A549 (cell line): ENCODE measurements around the gene VSTM4. TPM values are rescaled to one million over a fixed set of nuclear protein-coding genes. Genes with fewer than 3 reads are reported as not detected.

Experiments used
- ATAC-seq, 2 experiments: fragments of 200-7000 bp in 1 of 2; fragments of >200 bp in 1 of 2; cut with Nextera tagmentation in 1 of 2; cut with Tn5 transposase in 1 of 2; 3 replicates each; pipeline versions ENCODE4 v1.8.0 to v1.9.1; 2018 to 2020; ENCODE audit warnings: mild to moderate bottlenecking in 1 of 2, moderate library complexity in 1 of 2
- CTCF ChIA-PET: fragments of 300-600 bp; sonication (Branson Sonifier 250); formaldehyde crosslinking; extraction: SDS; loops from one replicate; lab custom pipeline; 2021; ENCODE audit warnings: antibody characterized with exemption, inconsistent platforms; lab: Yijun Ruan, JAX
- POLR2A ChIA-PET: fragments of 350-600 bp; formaldehyde crosslinking; extraction: SDS; loops from one replicate; lab custom pipeline; 2021; ENCODE audit warnings: antibody characterized with exemption, inconsistent platforms; lab: Yijun Ruan, JAX
- DNase-seq, 2 experiments: peaks; one replicate each; pipeline versions ENCODE4 v3.0.0 to v3.0.0-alpha.2; 2011 to 2016; ENCODE audit warnings: low read depth in 1 of 2, low spot score in 1 of 2
- FAIRE-seq: peaks from 2 replicates; lab custom pipeline; 2011; peaks lifted over from hg19 to GRCh38; lab: Jason Lieb, UNC
- H3K27ac ChIP-seq, 2 experiments: fragments of >200 bp; sonication (Bioruptor Twin); formaldehyde crosslinking; 3 replicates each; pipeline ENCODE4 v1.5.1; 2016 to 2017
- H3K4me1 ChIP-seq: fragments of >200 bp; sonication (Bioruptor Twin); formaldehyde crosslinking; 3 replicates; pipeline ENCODE4 v1.6.1; 2016
- H3K4me2 ChIP-seq: fragments of >200 bp; sonication (Bioruptor Twin); formaldehyde crosslinking; 3 replicates; pipeline ENCODE4 v1.6.1; 2016
- H3K4me3 ChIP-seq: fragments of >200 bp; sonication (Bioruptor Twin); formaldehyde crosslinking; 3 replicates; pipeline ENCODE4 v1.5.1; 2016
- H3K9me3 ChIP-seq: fragments of >200 bp; sonication (Bioruptor Twin); formaldehyde crosslinking; 3 replicates; pipeline ENCODE4 v1.6.1; 2016
- CBX2 ChIP-seq: fragments of 200-600 bp; sonication (generic); IDR thresholded peaks from 2 replicates; pipeline ENCODE4 v1.6.1; 2016; ENCODE audit warnings: low read depth, mild to moderate bottlenecking, borderline replicate concordance
- CBX8 ChIP-seq: fragments of 200-600 bp; sonication (generic); IDR thresholded peaks from 2 replicates; pipeline ENCODE4 v1.6.1; 2016
- CEBPB ChIP-seq, 2 experiments: fragments of >200 bp in 1 of 2; sonication (Bioruptor Twin) in 1 of 2; formaldehyde crosslinking in 1 of 2; IDR thresholded peaks; 2 replicates each; pipeline ENCODE4 v1.6.1; 2012 to 2016
- CHD2 ChIP-seq: fragments of 150-350 bp; IDR thresholded peaks from 2 replicates; pipeline ENCODE4 v1.6.1; 2014; ENCODE audit warnings: low read length; ENCODE audit not compliant: partially characterized antibody
- CHD4 ChIP-seq: fragments of 200-600 bp; sonication (generic); IDR thresholded peaks from 2 replicates; pipeline ENCODE4 v1.6.1; 2016; ENCODE audit warnings: antibody characterized with exemption, mild to moderate bottlenecking, borderline replicate concordance
- E2F6 ChIP-seq: IDR thresholded peaks from 2 replicates; pipeline ENCODE4 v1.6.1; 2012; ENCODE audit warnings: low read depth, borderline replicate concordance
- EHF ChIP-seq: fragments of 250-450 bp; sonication (Bioruptor Pico); IDR thresholded peaks from 2 replicates; pipeline ENCODE4 v1.5.0; 2020; ENCODE audit warnings: mild to moderate bottlenecking
- EP300 ChIP-seq, 2 experiments: fragments of >200 bp; sonication (Bioruptor Twin); formaldehyde crosslinking; IDR thresholded peaks; 2 replicates in 1 of 2; 3 replicates in 1 of 2; pipeline ENCODE4 v1.6.1; 2016 to 2017
- FOSB ChIP-seq: fragments of 250-450 bp; sonication (Bioruptor Pico); IDR thresholded peaks from 2 replicates; pipeline ENCODE4 v1.5.0; 2020; ENCODE audit warnings: mild to moderate bottlenecking, moderate library complexity
- HDAC2 ChIP-seq: fragments of 200-600 bp; sonication (generic); IDR thresholded peaks from 2 replicates; pipeline ENCODE4 v1.6.1; 2016
- HEYL ChIP-seq: fragments of 250-450 bp; sonication (Bioruptor Pico); IDR thresholded peaks from 2 replicates; pipeline ENCODE4 v1.8.0; 2021; ENCODE audit warnings: mild to moderate bottlenecking, moderate library complexity
- HOXB5 ChIP-seq: fragments of 250-450 bp; sonication (Bioruptor Pico); IDR thresholded peaks from 2 replicates; pipeline ENCODE4 v1.5.0; 2020; ENCODE audit warnings: mild to moderate bottlenecking, moderate library complexity
- JUNB ChIP-seq: fragments of >200 bp; sonication (Bioruptor Twin); formaldehyde crosslinking; IDR thresholded peaks from 2 replicates; pipeline ENCODE4 v1.6.1; 2016
- KDM1A ChIP-seq: fragments of 200-600 bp; sonication (generic); IDR thresholded peaks from 2 replicates; pipeline ENCODE4 v1.6.1; 2016; ENCODE audit warnings: low read depth, mild to moderate bottlenecking
- KDM5A ChIP-seq: fragments of 200-600 bp; sonication (generic); IDR thresholded peaks from 2 replicates; pipeline ENCODE4 v1.6.1; 2016; ENCODE audit warnings: antibody characterized with exemption, mild to moderate bottlenecking
- MYC ChIP-seq: IDR thresholded peaks from 2 replicates; pipeline ENCODE4 v1.6.1; 2012; ENCODE audit warnings: mild to moderate bottlenecking, inconsistent platforms, low read length, improper control_type of control experiment, borderline replicate concordance
- NPAS2 ChIP-seq: fragments of 250-450 bp; sonication (Bioruptor Pico); IDR thresholded peaks from 2 replicates; pipeline ENCODE4 v1.8.0; 2022; ENCODE audit warnings: mild to moderate bottlenecking, moderate library complexity, borderline replicate concordance
- PHF8 ChIP-seq: fragments of 200-600 bp; sonication (generic); IDR thresholded peaks from 2 replicates; pipeline ENCODE4 v1.6.1; 2016; ENCODE audit warnings: low read depth, mild to moderate bottlenecking, antibody characterized with exemption, moderate library complexity, borderline replicate concordance
- POLR2AphosphoS2 ChIP-seq: conservative IDR thresholded peaks from 2 replicates; pipeline ENCODE4 v1.6.1; 2012; ENCODE audit warnings: low read length, improper control_type of control experiment, inconsistent platforms
- RARB ChIP-seq: fragments of 250-450 bp; sonication (Bioruptor Pico); IDR thresholded peaks from 2 replicates; pipeline ENCODE4 v1.8.0; 2021; ENCODE audit warnings: mild to moderate bottlenecking, moderate library complexity
- RCOR1 ChIP-seq: fragments of 150-350 bp; IDR thresholded peaks from 2 replicates; pipeline ENCODE4 v1.6.1; 2014; ENCODE audit warnings: antibody characterized with exemption, low read length, low read depth
- SMC3 ChIP-seq: fragments of >200 bp; sonication (Bioruptor Twin); formaldehyde crosslinking; IDR thresholded peaks from 3 replicates; pipeline ENCODE4 v1.6.1; 2018; ENCODE audit warnings: inconsistent platforms
- TP53 ChIP-seq: fragments of 250-450 bp; sonication (Bioruptor Pico); IDR thresholded peaks from 2 replicates; pipeline ENCODE4 v1.5.0; 2021; ENCODE audit warnings: mild to moderate bottlenecking, moderate library complexity
- ZFP36 ChIP-seq: fragments of 450-650 bp; IDR thresholded peaks from 2 replicates; pipeline ENCODE4 v1.6.1; 2014; ENCODE audit warnings: borderline replicate concordance; ENCODE audit not compliant: partially characterized antibody
- ZNF302 ChIP-seq: fragments of 250-450 bp; sonication (Bioruptor Pico); IDR thresholded peaks from 2 replicates; pipeline ENCODE4 v1.9.0; 2021; ENCODE audit warnings: inconsistent platforms, mild to moderate bottlenecking, moderate library complexity
- ZSCAN20 ChIP-seq: fragments of 250-450 bp; sonication (Bioruptor Pico); IDR thresholded peaks from 2 replicates; pipeline ENCODE4 v1.8.0; 2022; ENCODE audit warnings: mild to moderate bottlenecking, moderate library complexity
- WGBS: methylation state at CpG from one replicate; pipeline ENCODE4 v1.1.6; 2017; ENCODE audit errors: missing lambda C conversion rate; 5-methylcytosine and 5-hydroxymethylcytosine counted together
- polyA plus RNA-seq, 4 experiments: library from polyadenylated mRNA; depleted of rRNA in 3 of 4; stranded (reverse); fragments of >200 nt; fragmentation: RNase III in 1 of 4; extraction: RNeasy Plus Mini Kit Qiagen cat#74134 plus additional on column Dnase treatment in 1 of 4; gene quantifications; 2 replicates in 3 of 4; 3 replicates in 1 of 4; pipeline ENCODE4 v1.2.3, GENCODE V29; 2011 to 2017
- TF ChIP-seq, protein P1 (sequence below): IDR thresholded peaks from 2 replicates; pipeline ENCODE4 v1.6.1; 2012
- TF ChIP-seq, protein P2 (sequence below): fragments of 450-650 bp; IDR thresholded peaks from 2 replicates; pipeline ENCODE4 v1.6.1; 2014; ENCODE audit warnings: antibody characterized with exemption

VSTM4 gene
- polyA plus RNA-seq, 2 of the 4 experiments (the other 2 are of a cell fraction) = 0.18 to 0.53 TPM

DNA sequence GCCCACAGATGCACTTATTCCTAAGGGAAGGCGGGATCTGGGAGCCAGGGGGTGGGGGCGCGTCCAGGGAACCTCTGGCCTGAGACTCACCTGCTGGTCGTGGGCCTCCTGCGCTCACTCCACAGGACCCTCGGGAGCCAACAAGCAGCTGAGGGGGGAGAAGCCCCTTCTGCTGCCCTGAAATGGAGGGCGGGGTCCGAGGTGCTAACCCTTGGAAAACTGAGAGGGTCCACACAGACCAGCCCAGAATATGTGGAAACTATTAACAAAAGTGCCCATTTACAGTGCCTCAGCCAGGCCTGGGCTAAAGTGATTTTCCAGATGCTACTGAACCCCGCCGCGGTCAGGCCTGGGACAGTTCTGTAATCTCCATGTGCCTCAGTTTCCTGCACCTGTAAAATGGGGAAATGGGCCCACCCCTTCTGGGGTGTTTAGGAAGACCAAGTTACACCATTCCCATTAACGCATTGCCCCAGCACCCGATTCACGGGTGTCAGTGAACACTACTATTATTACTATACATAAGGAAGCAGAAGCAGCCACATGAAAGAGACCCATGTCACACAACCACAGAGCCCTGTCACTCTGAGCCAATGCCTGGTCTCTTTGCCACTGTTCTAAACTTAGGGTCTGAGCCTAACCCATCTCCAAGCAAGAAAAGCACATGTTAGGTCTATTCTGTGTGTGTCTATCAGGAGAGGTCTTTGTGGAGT is 630 bp upstream of the VSTM4 start:
- ChIA-PET CTCF (no interaction called here), POLR2A (no interaction called here)
- no peak for TF ChIP-seq RCOR1
- no peak for TF ChIP-seq E2F6
- no peak for TF ChIP-seq RARB (CRISPR knock-in tag)
- TF ChIP-seq FOSB (CRISPR knock-in tag) = no peak
- TF ChIP-seq, protein P1, sequence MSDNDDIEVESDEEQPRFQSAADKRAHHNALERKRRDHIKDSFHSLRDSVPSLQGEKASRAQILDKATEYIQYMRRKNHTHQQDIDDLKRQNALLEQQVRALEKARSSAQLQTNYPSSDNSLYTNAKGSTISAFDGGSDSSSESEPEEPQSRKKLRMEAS = no peak
- no peak for TF ChIP-seq ZSCAN20 (CRISPR knock-in tag)
- TF ChIP-seq JUNB = no peak
- TF ChIP-seq HDAC2 = no peak
- TF ChIP-seq EP300 (IDR thresholded peaks at IDR 0.05) = no peak
- no peak for TF ChIP-seq PHF8
- TF ChIP-seq CHD2 = no peak
- Histone ChIP-seq H3K4me2 (peak overlapping the region; percentile 96), H3K4me3 (peak overlapping the region; percentile 58), H3K27ac (peak overlapping the region in 1 of 2 experiments; percentile 81; a peak in 2 of 6 replicates), H3K4me1 (no peaks in the 10 kb centered on the region), H3K9me3 (no peaks in the 10 kb centered on the region)
- DNase-seq = no peak
- no peak for ATAC-seq
- FAIRE-seq = no peak
- WGBS = 81% methylated on average over 14 of the region's 14 CpGs

DNA sequence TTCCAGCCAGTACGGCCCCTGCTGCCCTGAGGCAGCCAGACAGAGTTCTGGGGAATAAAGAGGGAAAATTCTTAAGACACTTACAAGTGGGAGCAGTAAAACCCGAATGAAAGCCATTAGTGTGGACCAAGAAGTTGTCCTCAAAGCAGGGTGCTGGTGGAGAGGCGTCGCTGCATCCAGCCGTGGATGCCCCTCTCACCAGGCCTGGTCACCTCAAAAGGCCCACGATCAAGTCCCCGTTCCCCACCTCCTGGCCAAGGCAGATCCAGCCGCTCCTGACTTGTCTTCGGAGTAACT is 656 bp downstream of the VSTM4 start:
- Histone ChIP-seq H3K4me1 (no peaks in the 10 kb centered on the region), H3K4me3 (peak overlapping the region; percentile 58), H3K27ac (peak overlapping the region in 1 of 2 experiments; percentile 81; a peak in 2 of 6 replicates), H3K9me3 (no peaks in the 10 kb centered on the region), H3K4me2 (peak overlapping the region; percentile 96)
- CTCF ChIA-PET = no interaction called here
- FAIRE-seq (no peak), DNase-seq (no peak), ATAC-seq (peak in 1 of 2 experiments; percentile 31; a peak in 3 of 6 replicates)
- POLR2A ChIA-PET = no interaction called here
- TF ChIP-seq, protein P2, sequence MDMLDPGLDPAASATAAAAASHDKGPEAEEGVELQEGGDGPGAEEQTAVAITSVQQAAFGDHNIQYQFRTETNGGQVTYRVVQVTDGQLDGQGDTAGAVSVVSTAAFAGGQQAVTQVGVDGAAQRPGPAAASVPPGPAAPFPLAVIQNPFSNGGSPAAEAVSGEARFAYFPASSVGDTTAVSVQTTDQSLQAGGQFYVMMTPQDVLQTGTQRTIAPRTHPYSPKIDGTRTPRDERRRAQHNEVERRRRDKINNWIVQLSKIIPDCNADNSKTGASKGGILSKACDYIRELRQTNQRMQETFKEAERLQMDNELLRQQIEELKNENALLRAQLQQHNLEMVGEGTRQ = no peak
- TF ChIP-seq CBX2 (no peak), NPAS2 (no peak)
- 78% methylated on average over 9 of the region's 9 CpGs for WGBS

DNA sequence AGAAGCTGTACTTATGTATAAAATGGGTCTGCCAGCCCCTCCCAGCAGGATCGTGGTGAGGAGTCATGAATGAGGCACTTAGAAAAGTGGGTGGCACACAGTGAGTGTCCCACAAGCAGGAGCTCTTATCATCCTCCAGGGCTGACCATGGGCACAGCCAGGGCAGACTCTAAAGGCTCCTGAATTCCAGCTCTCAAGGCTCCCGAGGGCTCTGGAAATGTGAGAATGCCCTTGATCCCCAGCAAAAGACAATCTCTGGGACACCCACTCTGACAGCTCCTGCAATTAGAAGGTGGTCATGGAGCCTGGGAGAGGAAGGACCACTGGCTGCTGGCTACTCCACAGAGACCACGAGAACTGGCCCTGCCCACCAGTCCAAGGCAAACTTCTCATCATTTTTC is 1.6 kb downstream of the VSTM4 start:
- ChIA-PET POLR2A (no interaction called here), CTCF (interaction anchor here (1.3 kb wide), 1 partner anchor 294 kb away, joined by 3 read pairs; no protein-coding TSS in a partner anchor)
- H3K4me2 ChIP-seq = no peak overlapping the region

GRCh38 chr10:49112851-49113250 is 2.5 kb downstream of the VSTM4 start:
- FAIRE-seq = no peak
- Histone ChIP-seq H3K27ac (no peak overlapping the region), H3K4me3 (no peak overlapping the region), H3K9me3 (no peaks in the 10 kb centered on the region), H3K4me2 (no peak overlapping the region), H3K4me1 (no peaks in the 10 kb centered on the region)
- POLR2A ChIA-PET = no interaction called here
- TF ChIP-seq POLR2AphosphoS2 (no peak), CHD2 (no peak), KDM1A (no peak), CHD4 (no peak), HEYL (CRISPR knock-in tag) (no peak), CEBPB (IDR thresholded peaks at IDR 0.05) (no peak), TP53 (CRISPR knock-in tag) (no peak), MYC (no peak), CBX8 (no peak), EHF (CRISPR knock-in tag) (no peak), CBX2 (no peak), ZFP36 (no peak), HOXB5 (CRISPR knock-in tag) (no peak), ZNF302 (CRISPR knock-in tag) (no peak)
- TF ChIP-seq, protein P1 = no peak
- TF ChIP-seq, protein P2 = no peak
- no peak for ATAC-seq
- WGBS = 8% methylated on average over 3 of the region's 3 CpGs
- no peak for DNase-seq
- CTCF ChIA-PET = no interaction called here

More for the DNA sequence above, 1.6 kb downstream of the VSTM4 start:
- H3K4me1 ChIP-seq = no peaks in the 10 kb centered on the region
- no peak overlapping the region for H3K27ac ChIP-seq
- 64% methylated on average over 3 of the region's 3 CpGs for WGBS
- FAIRE-seq (no peak), DNase-seq (no peak), ATAC-seq (no peak)
- TF ChIP-seq EHF (CRISPR knock-in tag) = no peak
- TF ChIP-seq KDM5A = no peak
- no peak for TF ChIP-seq RCOR1
- TF ChIP-seq EP300 (IDR thresholded peaks at IDR 0.05) = no peak
- no peak for TF ChIP-seq SMC3
- no peak for TF ChIP-seq POLR2AphosphoS2
- no peak for TF ChIP-seq ZFP36
- H3K4me3 ChIP-seq = no peak overlapping the region
- H3K9me3 ChIP-seq = no peaks in the 10 kb centered on the region
